ENCODE results near the gene KRTAP4-8. TPM values are rescaled to one million over a fixed set of nuclear protein-coding genes. Genes with fewer than 3 reads are reported as not detected.
"Not testable (repeated sequence)": the region's sequence is repeated elsewhere in the genome, so short reads cannot be mapped to it uniquely, and the experiment has no call there.

Gene KRTAP4-8
- not detected for total RNA-seq
- long read RNA-seq = 0 reads

DNA sequence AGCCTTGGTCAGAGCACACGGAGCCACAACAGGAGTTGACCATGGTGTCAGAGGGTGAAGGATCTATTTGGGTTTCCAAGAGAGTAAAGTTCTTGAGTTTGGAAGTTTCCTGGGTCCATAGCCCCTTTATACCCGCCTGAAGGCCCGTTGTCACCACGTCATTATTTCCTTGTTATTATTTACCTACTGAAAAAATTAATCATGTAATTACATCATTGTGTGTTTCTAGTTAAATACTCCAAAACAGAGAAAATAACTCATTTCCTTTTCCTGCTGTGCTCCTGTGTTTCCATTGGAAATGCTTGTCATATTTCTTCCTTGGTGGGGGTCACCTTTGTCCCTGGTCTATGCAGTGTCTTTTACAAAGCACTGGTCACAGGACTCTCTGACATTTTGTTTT, at the start of gene KRTAP4-8:
KRTAP4-8 (minus strand) TSS at position 101 of the 400 bp plus-strand sequence; CDS start at position 43, 58 bp downstream.
- DNase-seq (ENCODE audit: missing footprints) (no peak), ATAC-seq (no peak)
- intact Hi-C loops (cut with DNase I) = no loop called here

DNA sequence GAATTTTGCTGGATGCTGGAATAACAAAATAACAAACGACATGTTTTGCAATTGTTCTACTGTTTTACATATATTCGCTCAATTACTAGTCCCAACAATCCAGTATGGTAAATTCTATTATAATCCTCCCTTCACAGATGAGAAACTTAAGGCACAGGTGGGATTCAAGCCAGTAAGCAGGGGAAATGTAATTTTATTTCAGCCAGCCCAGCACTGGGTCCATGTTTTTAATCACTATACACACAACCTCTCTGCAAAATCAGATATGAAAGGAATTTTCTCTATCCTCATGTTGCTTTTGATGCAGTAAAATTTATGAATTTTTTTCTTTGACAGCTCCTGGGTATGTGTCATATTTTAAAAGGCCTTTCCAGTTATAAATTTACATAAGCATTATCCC, 47.3 kb upstream of the KRTAP4-8 start:
- intact Hi-C loops (cut with DNase I) = no loop called here
- ATAC-seq = no peak

GRCh38 chr17:41144846-41145245, 46.9 kb upstream of the KRTAP4-8 start:
- intact Hi-C loops (cut with DNase I) = no loop called here
- DNase-seq (ENCODE audit: missing footprints) (no peak), ATAC-seq (no peak)

More for the DNA sequence above, 47.3 kb upstream of the KRTAP4-8 start:
- DNase-seq (ENCODE audit: missing footprints) = no peak

DNA sequence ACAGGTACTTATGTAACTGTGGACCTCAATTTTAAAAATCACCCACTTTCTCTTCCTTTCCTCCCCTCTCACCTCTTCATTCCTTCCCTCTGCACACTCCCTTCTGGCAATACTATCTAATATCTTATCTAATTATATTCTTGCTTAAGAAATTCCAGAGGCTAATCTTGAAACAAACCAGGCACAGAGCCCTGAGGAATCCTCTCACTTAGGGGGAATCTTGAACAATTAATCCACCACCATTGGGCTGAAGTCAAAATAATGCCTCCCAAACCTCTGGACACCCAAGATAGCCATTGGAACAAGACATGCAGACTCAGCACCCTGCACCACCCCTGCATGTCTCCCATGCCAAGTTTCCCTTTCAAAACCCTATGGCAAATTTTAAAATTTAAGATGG, 43.4 kb upstream of the KRTAP4-8 start:
- ATAC-seq = no peak
- no peak for DNase-seq (ENCODE audit: missing footprints)
- intact Hi-C loops (cut with DNase I) = no loop called here

DNA sequence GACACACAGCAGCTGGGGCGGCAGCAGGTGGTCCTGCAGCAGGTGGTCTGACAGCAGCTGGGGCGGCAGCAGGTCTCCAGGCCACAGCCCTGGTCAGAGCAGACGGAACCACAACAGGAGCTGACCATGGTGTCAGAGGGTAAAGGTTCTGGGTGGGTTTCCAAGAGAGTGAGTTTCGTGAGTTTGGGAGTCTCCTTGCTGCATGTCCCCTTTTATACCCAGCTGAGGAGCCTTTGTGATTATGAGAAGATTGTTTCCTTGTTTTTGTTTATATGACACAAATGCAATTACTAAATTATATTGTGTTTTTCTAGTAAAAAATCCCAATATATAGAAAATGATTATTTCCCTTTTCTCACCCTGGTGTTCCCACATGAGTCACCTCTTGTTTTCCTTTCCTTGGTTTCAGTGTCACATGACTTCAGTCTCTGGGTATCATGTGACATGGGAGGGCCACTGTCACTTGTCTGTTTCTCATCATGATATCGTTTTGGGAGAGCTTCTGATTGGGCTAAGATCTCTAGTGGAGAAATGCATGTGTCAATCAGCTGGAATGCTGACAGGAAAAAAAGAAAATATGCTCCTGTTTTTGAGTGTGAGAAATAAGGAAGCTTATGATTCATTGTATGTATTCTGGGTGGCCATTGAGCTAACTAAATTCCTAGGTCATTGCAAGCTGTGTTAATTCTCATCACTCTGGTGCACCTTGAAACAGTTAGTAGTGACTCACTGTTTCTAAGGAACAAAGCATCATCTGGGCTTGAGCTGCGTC, 42.6 kb upstream of the KRTAP4-8 start, which contains the start of gene KRTAP4-6:
KRTAP4-6 (minus strand) TSS at position 185 of the 772 bp plus-strand sequence; CDS start at position 128, 57 bp downstream.
- DNase-seq (ENCODE audit: missing footprints) (no peak), ATAC-seq (no peak)
- intact Hi-C loops (cut with DNase I) = no loop called here

GRCh38 chr17:41139865-41140264, 41.9 kb upstream of the KRTAP4-8 start:
- DNase-seq (ENCODE audit: missing footprints); ATAC-seq; intact Hi-C loops (cut with DNase I): not testable (repeated sequence)

DNA sequence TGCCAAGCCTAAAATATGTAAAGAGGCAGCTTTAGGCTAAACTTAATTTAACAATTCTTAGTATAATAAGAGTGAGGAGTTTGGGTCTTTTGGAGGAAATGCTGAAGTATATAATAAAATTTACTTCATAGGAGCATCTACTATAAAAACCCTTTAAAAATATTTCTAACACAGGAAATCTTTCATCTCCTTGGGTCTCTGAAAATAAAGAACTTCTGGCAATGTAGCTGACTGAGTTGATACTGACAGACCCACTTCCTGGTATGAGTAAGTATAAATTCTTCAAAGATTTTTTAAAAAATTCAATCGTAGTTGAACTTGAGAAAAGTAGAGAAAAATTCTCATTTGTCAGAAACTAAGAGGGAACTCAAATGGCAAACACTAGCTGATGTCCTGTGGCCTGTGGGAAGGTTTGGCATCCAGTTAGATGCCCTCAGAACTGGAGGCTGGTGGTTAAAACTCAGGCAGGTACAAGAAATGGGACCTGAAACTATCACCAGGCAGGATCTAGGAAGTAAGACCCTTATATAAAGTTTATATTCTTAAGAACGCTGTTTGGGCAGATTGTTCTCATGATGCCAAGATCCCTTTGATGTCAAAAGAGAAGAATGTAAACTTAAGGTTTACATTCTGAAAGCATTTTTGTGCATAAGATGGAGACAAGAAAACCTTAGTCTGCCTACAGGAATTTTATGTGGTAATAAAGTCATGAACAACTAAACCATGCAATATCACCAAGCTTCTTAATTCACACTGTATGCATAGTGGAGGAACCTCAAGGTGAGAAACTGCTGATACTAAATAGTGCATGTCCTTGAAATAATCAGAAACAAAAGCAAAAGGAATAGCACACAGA, 36.2 kb upstream of the KRTAP4-8 start:
- DNase-seq (ENCODE audit: missing footprints) (no peak), ATAC-seq (no peak)
- intact Hi-C loops (cut with DNase I) = no loop called here

DNA sequence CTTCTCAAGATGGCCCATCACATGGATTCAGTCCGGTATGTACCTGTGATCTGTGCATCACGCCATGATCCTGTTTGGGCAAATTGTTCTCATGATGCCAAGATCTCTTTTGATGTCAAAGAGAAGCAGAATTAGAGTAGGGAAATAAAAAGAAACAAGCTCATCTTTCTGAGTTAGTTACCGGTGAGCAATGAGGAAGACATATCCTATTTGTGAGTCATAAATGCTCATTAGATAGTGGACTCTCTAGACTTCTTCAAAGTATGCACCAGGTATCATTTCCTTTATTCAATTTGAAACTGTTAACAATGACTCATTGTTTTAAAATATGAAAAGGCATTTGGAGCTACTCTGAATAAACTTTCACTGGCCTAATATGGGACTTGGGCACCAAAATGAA, 34.0 kb upstream of the KRTAP4-8 start:
- DNase-seq (ENCODE audit: missing footprints) (no peak), ATAC-seq (no peak)
- intact Hi-C loops (cut with DNase I) = no loop called here

DNA sequence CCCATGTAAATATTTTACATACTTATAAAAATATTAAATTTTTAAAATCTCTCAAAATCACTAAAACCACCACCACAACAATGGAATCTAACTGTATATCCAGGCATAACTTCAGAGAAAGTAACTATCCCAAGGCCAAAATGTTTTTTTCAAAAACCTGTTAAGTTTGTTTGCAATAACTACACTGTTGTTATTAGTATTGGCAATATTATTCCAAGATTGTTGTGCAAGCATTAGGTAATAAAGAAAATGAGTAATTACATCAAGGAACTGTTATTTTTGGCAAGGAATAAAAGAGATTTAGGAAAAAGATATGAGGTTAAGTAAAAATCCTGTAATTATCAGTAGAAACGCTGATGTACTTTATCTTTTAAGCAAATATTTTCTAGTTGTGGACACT, 29.4 kb upstream of the KRTAP4-8 start:
- DNase-seq (ENCODE audit: missing footprints) (no peak), ATAC-seq (no peak)
- intact Hi-C loops (cut with DNase I) = no loop called here

DNA sequence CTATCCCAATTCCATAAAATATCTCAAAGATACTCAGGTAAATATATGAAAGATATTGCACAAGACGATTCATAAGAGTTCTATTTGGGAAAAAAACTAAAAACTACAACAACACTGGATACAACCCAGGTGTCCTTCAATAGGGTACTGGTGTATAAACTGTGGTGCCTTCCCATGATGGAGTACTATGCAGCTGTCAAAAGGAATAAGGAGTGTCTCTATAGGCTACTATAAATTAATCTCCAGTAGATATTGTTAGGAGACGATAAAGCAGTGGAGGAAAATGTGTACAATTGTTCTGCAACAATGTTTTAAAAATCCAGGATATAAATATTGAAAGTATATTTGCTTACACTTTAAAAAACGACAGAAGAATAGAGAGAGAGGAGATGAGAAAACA, 28.5 kb upstream of the KRTAP4-8 start:
- DNase-seq (ENCODE audit: missing footprints) (no peak), ATAC-seq (no peak)
- intact Hi-C loops (cut with DNase I) = no loop called here

DNA sequence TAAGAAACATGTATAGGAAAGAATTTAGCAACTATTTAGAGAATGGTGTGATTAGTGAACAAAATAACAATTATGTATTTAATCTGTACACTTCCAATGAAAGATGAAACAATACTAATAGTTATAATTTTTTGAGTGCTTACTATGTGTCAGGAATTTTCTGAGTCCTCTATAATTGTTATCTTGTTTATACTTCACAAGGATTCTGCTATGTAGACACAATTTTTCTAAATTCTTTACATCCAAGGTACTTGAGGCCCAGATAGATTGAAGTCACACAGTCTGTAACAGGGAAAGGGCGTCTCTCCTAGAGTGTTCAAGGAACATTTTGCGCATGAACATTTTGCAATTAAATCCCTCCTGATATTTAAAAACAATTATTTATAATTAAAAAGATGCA, 27.1 kb upstream of the KRTAP4-8 start:
- no peak for ATAC-seq
- intact Hi-C loops (cut with DNase I) = no loop called here
- DNase-seq (ENCODE audit: missing footprints) = no peak

DNA sequence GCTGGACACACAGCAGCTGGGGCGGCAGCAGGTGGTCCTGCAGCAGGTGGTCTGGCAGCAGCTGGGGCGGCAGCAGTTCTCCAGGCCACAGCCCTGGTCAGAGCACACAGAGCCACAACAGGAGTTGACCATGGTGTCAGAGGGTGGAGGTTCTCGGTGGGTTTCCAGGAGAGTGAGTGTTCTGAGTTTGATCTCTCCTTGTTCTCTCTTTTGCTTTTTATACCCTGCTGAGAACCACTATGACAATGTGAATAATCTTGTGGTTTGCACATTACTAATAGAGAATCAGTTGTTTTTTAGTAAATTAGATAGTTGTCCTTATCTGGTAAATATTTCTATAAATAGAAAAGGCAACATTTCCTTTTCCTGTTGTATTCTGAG, 26.0 kb upstream of the KRTAP4-8 start, which contains the start of gene KRTAP4-12:
KRTAP4-12 (minus strand) TSS at position 192 of the 381 bp plus-strand sequence; CDS start at position 132, 60 bp downstream.
- intact Hi-C loops (cut with DNase I); DNase-seq (ENCODE audit: missing footprints); ATAC-seq: not testable (repeated sequence)

DNA sequence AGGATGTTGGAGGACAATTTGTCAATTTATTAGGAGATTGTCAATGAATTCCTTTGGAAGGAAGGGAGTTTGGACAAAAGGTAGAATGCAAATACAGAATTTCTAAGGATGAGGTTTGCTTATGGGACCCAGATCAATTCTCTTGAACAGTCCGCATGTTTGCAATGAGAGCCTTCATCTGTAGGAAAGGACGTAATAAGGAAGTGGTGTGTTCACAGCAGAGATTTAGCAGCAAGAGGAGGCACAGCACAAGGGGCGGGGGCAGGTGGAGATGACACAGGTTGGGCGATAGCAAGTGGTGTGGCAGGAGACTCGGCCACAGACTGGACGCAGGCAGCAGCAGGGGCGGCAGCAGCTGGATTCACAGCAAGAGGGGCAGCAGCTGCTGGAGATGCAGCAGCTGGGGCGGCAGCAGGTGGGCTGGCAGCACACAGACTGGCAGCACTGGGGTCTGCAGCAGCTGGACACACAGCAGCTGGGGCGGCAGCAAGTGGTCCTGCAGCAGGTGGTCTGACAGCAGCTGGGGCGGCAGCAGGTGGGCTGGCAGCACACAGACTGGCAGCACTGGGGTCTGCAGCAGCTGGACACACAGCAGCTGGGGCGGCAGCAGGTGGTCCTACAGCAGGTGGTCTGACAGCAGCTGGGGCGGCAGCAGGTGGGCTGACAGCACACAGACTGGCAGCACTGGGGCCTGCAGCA, 25.5 kb upstream of the KRTAP4-8 start:
- DNase-seq (ENCODE audit: missing footprints); ATAC-seq; intact Hi-C loops (cut with DNase I): not testable (repeated sequence)

DNA sequence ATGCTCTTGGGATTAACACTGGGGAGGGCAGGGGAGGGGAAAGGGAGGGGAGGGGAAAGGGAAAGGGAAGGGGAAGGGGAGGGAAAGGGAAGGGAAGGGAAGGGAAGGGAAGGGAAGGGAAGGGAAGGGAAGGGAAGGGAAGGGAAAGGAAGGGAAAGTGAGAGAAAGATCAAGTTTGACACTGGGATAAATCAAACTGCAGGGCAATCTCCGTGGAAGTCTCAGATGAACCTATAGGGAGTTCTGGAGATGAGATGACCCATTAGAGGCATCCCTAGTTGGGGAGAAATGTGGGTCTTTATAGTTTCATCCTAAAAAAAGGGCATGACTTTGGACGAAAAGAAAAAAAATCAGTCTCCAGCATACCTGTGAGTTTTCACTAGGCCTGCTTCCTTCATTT, 23.8 kb upstream of the KRTAP4-8 start:
- intact Hi-C loops (cut with DNase I) = no loop called here
- no peak for ATAC-seq
- DNase-seq (ENCODE audit: missing footprints) = no peak

- ATAC-seq; intact Hi-C loops (cut with DNase I); DNase-seq (ENCODE audit: missing footprints): not testable (repeated sequence)
Observed at GRCh38 chr17:41119696-41120690, 22.1 kb upstream of the KRTAP4-8 start.

DNA sequence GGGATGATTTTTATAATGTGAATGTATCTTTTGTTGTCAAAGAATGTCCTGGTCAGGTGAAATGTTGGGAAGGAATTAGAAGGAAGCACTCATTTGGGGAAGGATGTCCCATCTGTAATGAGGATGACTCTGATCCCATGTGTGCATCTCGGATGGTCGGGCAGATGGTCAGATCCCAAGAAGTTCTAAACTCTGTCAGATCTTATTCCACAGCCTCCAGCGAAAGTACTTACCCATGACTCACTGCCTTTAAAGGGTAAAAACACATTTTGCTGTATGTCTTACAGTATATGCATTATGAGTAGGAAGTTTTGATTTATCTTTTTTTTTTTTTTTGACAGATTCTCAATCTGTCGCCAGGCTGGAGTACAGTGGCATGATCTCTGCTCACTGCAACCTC, 20.8 kb upstream of the KRTAP4-8 start:
- ATAC-seq = no peak
- intact Hi-C loops (cut with DNase I) = no loop called here
- no peak for DNase-seq (ENCODE audit: missing footprints)

DNA sequence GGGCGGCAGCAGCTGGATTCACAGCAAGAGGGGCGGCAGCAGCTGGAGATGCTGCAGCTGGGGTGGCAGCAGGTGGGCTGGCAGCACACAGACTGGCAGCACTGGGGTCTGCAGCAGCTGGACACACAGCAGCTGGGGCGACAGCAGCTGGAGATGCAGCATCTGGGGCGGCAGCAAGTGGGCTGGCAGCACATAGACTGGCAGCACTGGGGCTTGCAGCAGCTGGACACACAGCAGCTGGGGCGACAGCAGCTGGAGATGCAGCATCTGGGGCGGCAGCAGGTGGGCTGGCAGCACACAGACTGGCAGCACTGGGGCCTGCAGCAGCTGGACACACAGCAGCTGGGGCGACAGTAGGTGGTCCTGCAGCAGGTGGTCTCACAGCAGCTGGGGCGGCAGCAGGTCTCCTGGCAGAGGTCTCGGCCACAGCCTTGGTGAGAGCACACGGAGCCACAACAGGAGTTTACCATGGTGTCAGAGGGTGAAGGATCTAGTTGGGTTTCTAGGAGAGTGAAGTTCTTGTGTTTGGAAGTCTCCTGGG, 20.0 kb upstream of the KRTAP4-8 start, which contains the start of gene KRTAP4-11:
KRTAP4-11 (minus strand) TSS at position 528 of the 541 bp plus-strand sequence; CDS start at position 470, 58 bp downstream.
- ATAC-seq; intact Hi-C loops (cut with DNase I); DNase-seq (ENCODE audit: missing footprints): not testable (repeated sequence)
